ENCODE results near the gene NKAP. TPM values are rescaled to one million over a fixed set of nuclear protein-coding genes. Genes with fewer than 3 reads are reported as not detected.
A peak's percentile ranks its signal among the peaks of the same experiment; 100 is the strongest.

NKAP gene
- total and polyA plus RNA-seq, 9 of the 15 experiments (the other 6 are each of a cell fraction or from before 2014, with no cell fraction given), result 3.1 to 8.3 (median 7.0) TPM

GRCh38 chrX:119943185-119943988, at the start of gene NKAP (continued):
- TF ChIP-seq ATF6 (CRISPR knock-in tag; IDR thresholded peaks at IDR 0.05) (no peak; the same call in 1 of the 2 replicates), RFX1 (IDR thresholded peaks at IDR 0.05) (peak; percentile 87), SRSF3 (IDR thresholded peaks at IDR 0.05; ENCODE audit: insufficient read depth, low read length) (no peak), SMARCA5 (IDR thresholded peaks at IDR 0.05) (no peak), MEF2D (tag; conservative IDR thresholded peaks at IDR 0.05; ENCODE audit: low read depth) (no peak), PYGO2 (tag; IDR thresholded peaks at IDR 0.05) (no peak), HMBOX1 (IDR thresholded peaks at IDR 0.05) (no peak), CSDE1 (IDR thresholded peaks at IDR 0.05) (0 out of 4 replicates have a peak, but pooled peaks of 1 of the 2 experiments have one; percentile 15), ZNF23 (CRISPR knock-in tag; IDR thresholded peaks at IDR 0.05) (no peak), POLR2G (IDR thresholded peaks at IDR 0.05; ENCODE audit: low read depth, low read length) (peak; percentile 89), CHD2 (IDR thresholded peaks at IDR 0.05; ENCODE audit: low read depth, low read length) (peak; percentile 92), FOXP1 (CRISPR knock-in tag; IDR thresholded peaks at IDR 0.05) (no peak), MAX (CRISPR knock-in tag; IDR thresholded peaks at IDR 0.05) (no peak), CBX3 (IDR thresholded peaks at IDR 0.05; ENCODE audit: borderline replicate concordance in 1 of 2, low read length in 2 of 2) (peak in 1 of 2 experiments; percentile 90; a peak in 2 of 3 replicates), ASH1L (IDR thresholded peaks at IDR 0.05; ENCODE audit: borderline replicate concordance, low read depth, partially characterized antibody) (no peak), JUN (IDR thresholded peaks at IDR 0.05; ENCODE audit: borderline replicate concordance, low read depth, low read length) (peak; percentile 54; the same call in 1 of the 2 replicates), JUN (CRISPR knock-in tag; IDR thresholded peaks at IDR 0.05; ENCODE audit: borderline replicate concordance) (no peak), GMEB1 (CRISPR knock-in tag; IDR thresholded peaks at IDR 0.05) (peak; percentile 34; the same call in 1 of the 2 replicates), RBM25 (IDR thresholded peaks at IDR 0.05; ENCODE audit: low read depth, low read length, severe bottlenecking) (peak; percentile 27), ZNF133 (CRISPR knock-in tag; IDR thresholded peaks at IDR 0.05) (no peak), GABPB2 (CRISPR knock-in tag; conservative IDR thresholded peaks at IDR 0.05) (no peak), CC2D1A (IDR thresholded peaks at IDR 0.05) (no peak), XRCC5 (IDR thresholded peaks at IDR 0.05; ENCODE audit: low read depth, low read length) (peak; percentile 90), ZNF785 (CRISPR knock-in tag; IDR thresholded peaks at IDR 0.05) (no peak), ATF1 (CRISPR knock-in tag; IDR thresholded peaks at IDR 0.05) (no peak), ATF1 (tag; IDR thresholded peaks at IDR 0.05) (peak; percentile 86)
